IPS-18c (cell line): Measurements from ENCODE around the gene CHD9.
"Not testable (repeated sequence)": the region's sequence is repeated elsewhere in the genome, so short reads cannot be mapped to it uniquely, and the experiment has no call there.

Source experiments
- H3K4me3 ChIP-seq: 2 replicates; pipeline ENCODE4 v1.7.0; 2013; ENCODE audit warnings: low read depth, mild to moderate bottlenecking, low read length, moderate library complexity; ENCODE audit not compliant: insufficient read depth
- H3K9me3 ChIP-seq: one replicate; pipeline ENCODE4 v1.6.1; 2013; ENCODE audit warnings: mild to moderate bottlenecking, low read length, moderate library complexity; ENCODE audit not compliant: control insufficient read depth, insufficient read depth

The CHD9 gene

GRCh38 chr16:53142823-53143568 is 88.2 kb downstream of the CHD9 start:
- Histone ChIP-seq H3K9me3 (no peaks in the 10 kb centered on the region), H3K4me3 (no peak overlapping the region)

DNA sequence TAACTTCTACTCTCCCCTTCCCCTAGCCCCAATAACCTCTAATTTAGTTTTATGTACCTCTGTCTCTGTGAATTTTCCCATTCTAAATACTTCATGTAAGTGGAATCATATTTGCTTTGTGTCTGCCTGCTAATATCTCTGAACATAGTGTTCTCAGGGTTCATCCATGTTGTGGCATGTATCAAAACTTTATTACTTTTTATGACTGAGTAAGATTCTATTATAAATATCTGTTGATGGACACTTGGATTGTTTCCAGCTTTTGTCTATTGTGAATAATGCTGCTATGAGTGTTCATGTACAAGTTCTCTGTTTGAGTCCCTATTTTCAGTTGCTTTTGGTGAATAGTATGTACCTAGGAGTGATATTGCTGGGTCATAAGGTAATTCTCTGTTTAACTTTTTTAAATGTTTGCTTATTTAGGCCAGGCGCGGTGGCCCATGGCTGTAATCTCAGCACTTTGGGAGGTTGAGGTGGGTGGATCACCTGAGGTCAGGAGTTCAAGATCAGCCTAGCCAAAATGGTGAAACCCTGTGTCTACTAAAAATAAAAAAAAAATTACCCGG is 92.8 kb downstream of the CHD9 start:
- no peak overlapping the region for H3K4me3 ChIP-seq
- H3K9me3 ChIP-seq, result no peaks in the 10 kb centered on the region

DNA sequence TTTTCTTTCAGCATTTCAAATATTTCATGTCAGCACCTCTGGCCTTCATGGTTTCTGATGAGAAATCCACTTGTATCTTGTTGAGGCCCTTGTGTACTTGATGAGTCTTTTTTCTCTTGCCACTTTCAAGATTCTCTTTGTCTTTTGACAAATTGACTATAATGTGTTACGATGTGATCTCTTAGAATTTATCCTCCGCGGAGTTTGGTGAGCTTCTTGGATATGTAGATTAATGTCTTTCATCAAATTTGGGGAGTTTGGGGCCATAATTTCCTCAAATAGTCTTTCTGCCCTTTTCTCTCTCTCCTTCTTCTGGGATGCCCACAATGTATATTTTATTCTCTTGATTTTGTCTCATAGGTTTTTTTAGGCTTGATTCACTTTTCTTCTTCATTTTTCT is 96.0 kb downstream of the CHD9 start:
- Histone ChIP-seq H3K4me3 (no peak overlapping the region), H3K9me3 (no peaks in the 10 kb centered on the region)

GRCh38 chr16:53152329-53152728 is 97.5 kb downstream of the CHD9 start:
- no peaks in the 10 kb centered on the region for H3K9me3 ChIP-seq
- H3K4me3 ChIP-seq, result no peak overlapping the region

DNA sequence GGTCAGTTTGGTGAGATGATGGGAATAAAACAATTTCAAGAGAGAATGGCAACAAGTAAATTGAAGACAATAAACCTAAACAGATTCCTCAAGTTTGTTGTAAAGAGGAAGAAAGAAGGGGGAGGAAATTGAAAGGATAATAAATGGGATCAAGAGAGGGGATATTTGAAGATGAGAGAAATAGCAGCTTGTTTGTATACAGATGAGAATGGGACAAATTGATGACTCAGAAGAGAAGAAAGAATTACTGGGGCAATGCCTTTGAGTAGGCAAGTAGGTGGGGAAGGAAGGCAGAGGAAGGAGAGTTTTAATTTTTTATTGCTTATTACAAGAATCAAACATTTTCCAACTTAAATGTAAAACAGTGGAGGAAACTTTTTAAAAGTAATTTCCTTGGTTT is 98.3 kb downstream of the CHD9 start:
- H3K4me3 ChIP-seq, result no peak overlapping the region
- H3K9me3 ChIP-seq, result no peaks in the 10 kb centered on the region

DNA sequence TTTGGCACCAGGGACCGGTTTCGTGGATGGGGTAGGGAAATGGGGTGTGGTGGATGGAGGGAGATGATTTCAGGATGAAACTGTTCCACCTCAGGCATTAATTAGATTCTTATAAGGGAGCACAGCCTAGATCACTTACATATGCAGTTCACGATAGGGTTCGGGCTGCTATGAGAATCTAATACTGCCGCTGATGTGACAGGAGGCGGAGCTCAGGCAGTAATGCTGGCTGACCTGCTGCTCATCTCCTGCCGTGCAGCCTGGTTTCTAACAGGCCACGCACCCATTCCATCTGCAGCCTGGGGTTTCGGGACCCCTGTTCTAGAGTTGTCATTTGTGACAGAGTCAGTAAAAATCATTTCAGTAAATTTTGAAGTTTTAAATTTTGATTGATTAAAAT is 99.7 kb downstream of the CHD9 start:
- H3K9me3 ChIP-seq, result no peaks in the 10 kb centered on the region

DNA sequence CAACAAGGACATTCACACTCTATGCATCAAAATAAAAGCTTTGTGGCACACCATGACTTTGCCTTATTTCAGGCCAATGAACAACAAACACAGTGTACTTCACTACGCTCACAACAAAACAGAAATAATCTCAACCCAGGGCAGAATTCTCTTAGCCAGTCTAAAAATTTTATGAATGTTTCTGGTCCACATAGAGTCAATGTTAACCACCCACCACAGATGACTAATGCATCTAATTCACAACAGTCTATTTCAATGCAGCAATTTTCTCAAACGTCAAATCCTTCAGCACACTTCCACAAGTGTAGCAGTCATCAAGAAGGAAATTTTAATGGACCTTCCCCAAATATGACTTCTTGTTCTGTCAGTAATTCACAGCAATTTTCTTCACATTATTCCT is 101.7 kb downstream of the CHD9 start:
- Histone ChIP-seq H3K9me3 (no peaks in the 10 kb centered on the region), H3K4me3 (no peak overlapping the region)

More for the DNA sequence above, 99.7 kb downstream of the CHD9 start:
- H3K4me3 ChIP-seq, result no peak overlapping the region

- H3K4me3 ChIP-seq, result no peak overlapping the region
- H3K9me3 ChIP-seq, result no peaks in the 10 kb centered on the region
Observed at GRCh38 chr16:53159781-53160436, 105.1 kb downstream of the CHD9 start.

DNA sequence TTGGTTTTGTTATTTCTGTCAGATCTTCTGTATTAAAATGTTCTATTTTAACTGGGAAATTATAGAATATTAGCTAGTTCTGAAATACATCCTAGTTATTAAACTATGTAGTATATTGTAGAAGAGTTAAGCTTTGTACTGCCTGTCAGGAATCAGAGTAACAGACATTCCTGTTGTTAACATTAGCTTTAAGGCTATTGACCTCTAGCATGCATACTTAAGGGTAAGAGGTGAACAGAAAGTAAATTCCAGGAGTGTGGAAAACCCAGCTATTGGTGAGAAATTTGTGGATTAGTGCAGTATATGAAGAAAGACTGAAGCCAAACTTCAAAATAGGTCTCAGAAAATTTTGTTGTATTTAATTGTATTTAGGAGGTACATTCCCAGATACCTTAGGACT is 111.3 kb downstream of the CHD9 start:
- H3K4me3 ChIP-seq, result no peak overlapping the region
- no peaks in the 10 kb centered on the region for H3K9me3 ChIP-seq

DNA sequence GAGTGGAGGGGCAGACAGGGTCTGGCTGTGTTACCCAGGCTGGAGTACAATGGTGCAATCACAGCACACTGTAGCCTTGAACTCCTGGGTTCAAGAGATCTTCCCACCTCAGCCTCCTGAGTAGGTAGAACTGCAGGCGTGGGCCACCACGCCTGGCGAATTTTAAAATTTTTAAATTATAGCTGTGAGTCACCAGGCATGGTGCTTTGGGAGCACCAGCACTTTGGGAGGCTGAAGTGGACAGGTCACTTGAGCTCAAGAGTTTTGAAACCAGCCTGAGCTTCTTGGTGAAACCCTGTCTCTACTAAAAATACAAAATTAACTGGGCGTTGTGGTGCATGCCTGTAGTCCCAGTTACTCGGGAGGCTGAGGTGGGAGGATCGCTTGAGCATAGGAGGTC is 114.0 kb downstream of the CHD9 start:
- H3K9me3 ChIP-seq, result no peaks in the 10 kb centered on the region
- H3K4me3 ChIP-seq, result no peak overlapping the region

- no peaks in the 10 kb centered on the region for H3K9me3 ChIP-seq
- no peak overlapping the region for H3K4me3 ChIP-seq
Observed at GRCh38 chr16:53172517-53172916, 117.7 kb downstream of the CHD9 start.

GRCh38 chr16:53175118-53175517 is 120.3 kb downstream of the CHD9 start:
- Histone ChIP-seq H3K9me3 (no peaks in the 10 kb centered on the region), H3K4me3 (no peak overlapping the region)

GRCh38 chr16:53176434-53176833 is 121.6 kb downstream of the CHD9 start:
- no peak overlapping the region for H3K4me3 ChIP-seq
- no peaks in the 10 kb centered on the region for H3K9me3 ChIP-seq

DNA sequence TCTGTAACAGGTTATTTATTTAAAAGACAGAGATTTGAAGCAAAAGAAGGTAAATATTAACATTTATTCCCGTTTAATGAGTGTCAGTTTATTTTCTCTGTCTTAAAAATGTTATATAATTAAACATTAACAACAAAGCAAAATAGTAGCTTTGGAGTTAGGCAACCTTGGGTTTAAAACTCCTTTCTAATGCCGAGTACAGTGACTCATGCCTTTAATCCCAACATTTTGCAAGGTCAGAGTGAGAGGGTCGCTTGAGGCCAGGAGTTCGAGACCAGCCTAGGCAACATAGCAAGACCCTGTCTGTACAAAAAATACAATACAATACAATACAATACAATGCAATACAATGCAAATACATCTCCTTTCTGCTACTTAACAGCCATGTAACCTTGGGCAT is 128.7 kb downstream of the CHD9 start:
- Histone ChIP-seq H3K9me3 (peaks cover 3% of the 10 kb centered on the region), H3K4me3 (no peak overlapping the region)

DNA sequence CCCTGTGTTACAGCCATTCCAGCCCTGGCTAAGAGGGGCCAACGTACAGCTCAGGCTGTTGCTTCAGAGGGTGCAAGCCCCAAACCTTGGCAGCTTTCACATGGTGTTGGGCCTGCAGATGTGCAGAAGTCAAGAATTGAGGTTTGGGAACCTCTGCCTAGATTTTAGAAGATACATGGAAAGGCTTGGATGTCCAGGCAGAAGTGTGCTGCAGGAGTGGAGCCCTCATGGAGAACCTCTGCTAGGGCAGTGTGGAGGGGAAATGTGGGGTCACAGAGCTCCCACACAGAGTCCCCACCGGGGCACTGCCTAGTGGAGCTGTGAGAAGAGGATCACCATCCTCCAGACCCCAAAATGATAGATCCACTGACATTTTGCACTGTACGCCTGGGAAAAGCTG is 130.9 kb downstream of the CHD9 start:
- not testable (repeated sequence) for H3K9me3 ChIP-seq, H3K4me3 ChIP-seq

GRCh38 chr16:53187775-53188174 is 133.0 kb downstream of the CHD9 start:
- Histone ChIP-seq H3K4me3 (no peak overlapping the region), H3K9me3 (peaks cover 3% of the 10 kb centered on the region)

GRCh38 chr16:53191413-53191812 is 136.6 kb downstream of the CHD9 start:
- no peak overlapping the region for H3K4me3 ChIP-seq
- H3K9me3 ChIP-seq, result no peaks in the 10 kb centered on the region

GRCh38 chr16:53198933-53199332 is 144.1 kb downstream of the CHD9 start:
- Histone ChIP-seq H3K4me3 (no peak overlapping the region), H3K9me3 (no peaks in the 10 kb centered on the region)
